Measurements from ENCODE around the gene CCDC178.

The CCDC178 gene

GRCh38 chr18:32934201-32934600 is 506.3 kb downstream of the CCDC178 start:
- Histone ChIP-seq H3K4me3 (no peak overlapping the region), H3K27ac (no peak overlapping the region)

DNA sequence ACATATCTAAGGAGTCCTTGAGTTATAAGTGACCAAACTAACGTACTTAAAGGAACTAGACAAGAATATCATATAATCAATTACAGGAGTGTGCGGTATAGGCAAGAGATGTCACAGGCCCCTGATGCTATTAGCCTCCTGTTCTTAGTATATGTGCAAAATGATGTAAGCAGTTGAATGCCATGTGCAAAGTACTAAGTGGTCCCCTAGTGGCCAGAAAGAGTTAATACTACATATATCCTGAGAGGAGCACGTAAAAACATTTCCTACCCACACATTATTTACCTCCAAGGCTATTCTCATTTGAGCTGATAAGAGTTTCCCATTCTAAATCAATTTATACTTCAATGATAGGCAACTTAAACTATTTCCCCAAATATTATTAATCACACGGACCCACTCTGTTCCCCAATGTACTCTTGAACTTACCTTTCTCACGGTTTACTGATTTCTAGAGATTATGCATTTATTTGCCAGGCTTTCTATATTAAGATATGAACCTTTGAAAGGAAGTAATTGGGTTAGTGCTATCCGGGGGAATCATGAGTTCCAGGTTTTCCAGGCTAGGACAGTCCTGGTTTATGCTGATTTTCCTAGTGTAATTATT is 509.7 kb downstream of the CCDC178 start:
- no peak overlapping the region for H3K27ac ChIP-seq
- no peak overlapping the region for H3K4me3 ChIP-seq

DNA sequence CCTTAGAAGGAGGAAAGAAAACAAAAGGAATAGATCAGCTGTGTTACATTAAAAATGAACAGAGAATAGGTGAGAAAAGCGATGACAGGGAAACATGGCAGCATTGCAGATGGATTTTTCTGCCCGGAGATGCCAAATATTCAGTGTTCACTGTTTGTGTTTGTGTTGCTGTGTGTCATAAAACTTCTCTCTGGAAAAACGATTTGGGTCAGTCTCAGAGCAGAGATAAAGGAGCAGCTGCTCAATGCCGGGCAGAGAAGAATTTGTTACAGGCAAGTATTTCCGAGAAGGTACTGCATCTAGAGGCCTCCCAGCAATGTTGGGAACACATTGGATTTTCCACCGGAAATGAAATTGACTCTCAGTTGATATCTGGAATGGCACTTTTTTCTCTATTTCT is 511.3 kb downstream of the CCDC178 start:
- Histone ChIP-seq H3K4me3 (no peak overlapping the region), H3K27ac (no peak overlapping the region)

GRCh38 chr18:32922951-32923430 is 517.5 kb downstream of the CCDC178 start:
- H3K27ac ChIP-seq, result no peak overlapping the region
- no peak overlapping the region for H3K4me3 ChIP-seq

DNA sequence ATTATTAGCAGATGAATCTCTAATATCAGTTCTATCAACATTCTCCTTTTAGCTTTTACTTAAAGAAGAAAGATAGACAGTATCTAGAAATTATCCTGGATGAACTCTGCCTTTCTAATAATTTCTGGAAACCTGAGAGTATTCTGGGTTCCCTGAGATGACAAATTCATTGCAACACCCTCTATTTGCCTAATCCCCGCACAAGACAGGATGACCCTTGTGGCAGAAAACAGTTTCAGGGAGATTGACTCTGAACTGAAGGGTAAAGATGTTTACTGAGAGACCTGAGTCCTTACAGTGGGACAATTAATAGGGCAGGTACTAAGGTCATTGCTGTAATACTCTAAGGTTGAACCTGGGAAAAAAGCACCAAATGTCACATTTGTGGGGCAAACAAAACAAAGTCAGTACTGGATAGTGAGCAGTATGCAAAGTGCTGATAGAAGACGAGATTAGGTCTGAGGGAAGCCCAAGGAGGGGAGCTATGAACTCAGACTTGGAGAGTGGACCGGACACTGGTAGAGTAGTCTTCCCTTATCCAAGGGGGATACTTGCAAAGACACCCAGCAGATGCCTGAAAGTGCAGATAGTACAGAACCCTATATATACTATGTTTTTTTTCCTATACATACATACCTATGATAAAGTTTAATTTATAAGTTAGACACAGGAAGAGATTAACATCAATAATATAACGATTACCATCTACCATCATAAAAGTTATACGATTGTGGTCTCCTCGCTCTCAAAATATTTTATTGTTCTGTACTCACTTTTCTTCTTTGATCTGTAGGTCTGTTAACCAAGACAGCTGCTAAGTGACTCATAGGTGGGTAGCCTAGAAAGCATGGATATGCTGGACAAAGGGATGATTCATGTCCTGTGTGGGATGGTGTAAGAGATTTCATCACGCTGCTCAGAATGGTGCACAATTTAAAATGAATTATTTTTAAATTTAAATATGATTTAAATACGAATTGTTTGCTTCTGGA is 519.4 kb downstream of the CCDC178 start:
- Histone ChIP-seq H3K4me3 (no peak overlapping the region), H3K27ac (no peak overlapping the region)

DNA sequence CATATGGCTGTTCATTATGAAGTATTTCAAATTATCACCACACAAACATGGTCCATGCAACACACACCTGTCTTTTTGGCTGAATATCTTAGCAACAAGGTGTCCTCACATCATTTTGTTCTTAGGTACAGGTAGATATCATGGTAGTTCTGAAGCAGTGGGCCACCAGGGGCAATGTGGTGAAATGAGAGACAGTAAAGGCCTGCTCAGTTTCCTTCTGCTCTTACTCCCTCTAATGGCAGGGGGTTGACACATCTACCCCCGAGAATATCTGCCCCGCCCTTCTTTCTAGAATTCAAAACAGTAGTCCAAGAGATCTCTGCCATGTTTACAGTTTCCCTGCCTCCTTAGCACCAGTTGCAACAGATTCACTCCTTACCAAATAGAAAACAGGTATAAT is 520.7 kb downstream of the CCDC178 start:
- Histone ChIP-seq H3K27ac (no peak overlapping the region), H3K4me3 (no peak overlapping the region)

- H3K4me3 ChIP-seq, result no peak overlapping the region
- H3K27ac ChIP-seq, result no peak overlapping the region
These were observed 521.8 kb downstream of the CCDC178 start for GRCh38 chr18:32918692-32919250.

- H3K27ac ChIP-seq, result no peak overlapping the region
These were observed 525.0 kb downstream of the CCDC178 start for GRCh38 chr18:32915516-32915915.

DNA sequence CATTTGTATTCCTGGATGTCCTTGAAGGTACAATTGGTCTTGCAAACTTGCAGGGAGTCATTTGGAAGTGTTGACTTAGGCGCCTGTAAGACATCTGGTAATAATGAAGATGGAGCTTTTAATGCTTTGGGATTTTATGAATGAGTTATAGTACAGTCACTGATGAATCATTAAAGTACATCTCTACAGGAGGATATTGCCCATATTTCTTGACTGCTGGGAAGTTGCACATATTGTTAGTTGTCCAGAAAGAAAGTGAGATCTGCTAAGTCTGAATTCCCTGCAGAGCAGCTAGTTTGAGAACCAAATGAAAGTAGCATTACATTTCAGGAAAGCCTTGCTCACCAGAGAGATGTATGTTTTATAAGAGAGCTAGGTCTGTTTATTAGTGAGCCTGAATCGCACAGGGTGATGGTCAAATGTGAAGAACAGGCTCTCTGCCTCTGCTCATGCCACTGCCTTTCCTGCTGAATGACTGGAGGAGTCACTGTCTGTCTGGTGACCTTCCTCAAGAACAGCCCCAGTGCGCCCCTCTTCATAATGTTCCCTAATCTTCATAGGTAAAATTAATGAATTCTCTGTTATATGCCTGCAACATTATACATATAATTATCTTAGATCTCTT is 528.7 kb downstream of the CCDC178 start:
- H3K4me3 ChIP-seq, result no peak overlapping the region
- H3K27ac ChIP-seq, result no peak overlapping the region

More at GRCh38 chr18:32915516-32915915, 525.0 kb downstream of the CCDC178 start:
- H3K4me3 ChIP-seq, result no peak overlapping the region

DNA sequence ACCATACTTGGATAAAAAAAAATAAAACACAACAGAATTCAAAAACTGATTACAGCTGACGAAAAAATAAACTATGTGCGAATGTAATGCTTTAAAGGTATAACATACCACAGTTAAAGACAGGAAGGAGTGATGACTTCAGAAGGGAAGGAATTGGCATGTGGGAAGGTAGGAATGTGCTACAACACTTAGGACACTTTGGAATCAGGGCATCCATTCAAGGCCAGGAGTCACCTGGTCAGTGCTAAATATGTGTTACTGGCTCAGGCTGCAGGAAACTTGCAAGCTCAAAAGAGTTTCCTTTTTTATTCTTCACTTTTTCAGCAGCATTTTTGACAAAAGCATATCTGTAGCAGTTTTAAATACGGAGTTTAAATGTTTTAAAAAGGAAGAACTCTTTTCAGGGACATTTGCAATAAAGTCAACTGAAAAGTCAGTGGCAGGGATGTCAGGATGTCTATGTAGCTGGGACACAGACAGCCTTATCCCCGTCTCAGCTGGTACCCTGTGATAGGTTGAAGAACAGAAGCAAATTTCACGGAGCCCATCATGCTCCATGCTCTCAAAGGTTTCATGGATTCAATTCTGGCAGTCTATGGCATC is 529.7 kb downstream of the CCDC178 start:
- Histone ChIP-seq H3K4me3 (no peak overlapping the region), H3K27ac (no peak overlapping the region)

DNA sequence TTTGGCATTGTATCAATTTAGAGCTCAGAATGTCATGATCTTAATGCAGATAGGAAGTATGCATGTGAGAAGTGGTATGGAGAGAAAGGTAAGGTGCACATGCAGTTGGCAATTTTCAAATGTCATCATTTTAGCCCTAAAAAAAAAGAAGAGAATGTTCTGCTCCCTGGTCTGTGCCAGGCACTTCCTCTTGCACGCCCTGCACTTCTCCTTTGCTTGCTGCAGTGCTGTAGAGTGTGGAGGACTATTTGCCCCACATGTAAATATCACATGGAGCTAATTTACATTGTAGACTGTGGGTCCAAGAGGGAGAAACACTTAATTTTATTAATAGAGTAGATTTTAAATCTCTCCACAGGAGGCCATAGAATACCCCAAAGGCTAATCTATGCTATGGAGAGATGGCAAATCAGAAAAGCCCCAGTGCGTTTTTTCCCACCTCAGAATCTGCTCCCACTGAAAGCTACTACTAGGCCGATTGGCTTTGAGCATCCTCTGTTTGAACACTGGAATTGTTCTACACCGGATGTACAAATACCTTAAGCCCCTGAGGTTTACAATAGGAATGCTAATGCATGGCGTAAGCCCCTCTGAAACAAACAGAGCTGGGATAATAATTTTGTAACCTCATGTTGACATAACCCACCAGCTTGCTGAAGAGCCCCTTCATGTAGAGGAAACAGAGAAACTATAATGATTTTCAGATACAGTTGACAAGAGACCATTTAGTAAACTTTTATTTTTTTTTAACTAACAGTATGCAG is 530.5 kb downstream of the CCDC178 start:
- no peak overlapping the region for H3K4me3 ChIP-seq
- H3K27ac ChIP-seq, result no peak overlapping the region

GRCh38 chr18:32908424-32908805 is 532.1 kb downstream of the CCDC178 start:
- H3K27ac ChIP-seq, result no peak overlapping the region
- H3K4me3 ChIP-seq, result no peak overlapping the region

GRCh38 chr18:32907648-32908423 is 532.7 kb downstream of the CCDC178 start:
- H3K27ac ChIP-seq, result no peak overlapping the region
- no peak overlapping the region for H3K4me3 ChIP-seq

DNA sequence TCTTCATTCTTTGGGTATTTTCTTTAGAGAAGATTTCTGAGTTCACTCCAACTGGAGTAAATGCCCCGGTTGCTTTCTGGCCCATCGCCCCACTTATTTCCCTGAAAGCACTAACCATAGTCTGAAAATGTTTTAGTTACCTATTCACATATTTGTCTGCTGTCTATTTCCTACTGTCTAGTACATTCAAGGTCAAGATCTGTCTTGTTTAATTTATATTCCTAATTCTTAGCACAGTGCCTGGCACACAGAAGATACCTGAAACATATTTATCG is 533.3 kb downstream of the CCDC178 start:
- H3K27ac ChIP-seq, result no peak overlapping the region
- no peak overlapping the region for H3K4me3 ChIP-seq

GRCh38 chr18:32906506-32907310 is 533.8 kb downstream of the CCDC178 start:
- Histone ChIP-seq H3K4me3 (no peak overlapping the region), H3K27ac (no peak overlapping the region)

- Histone ChIP-seq H3K27ac (no peak overlapping the region), H3K4me3 (no peak overlapping the region)
These were observed 534.9 kb downstream of the CCDC178 start for GRCh38 chr18:32905651-32906050.

GRCh38 chr18:32902568-32903330 is 537.8 kb downstream of the CCDC178 start:
- Histone ChIP-seq H3K27ac (no peak overlapping the region), H3K4me3 (no peak overlapping the region)
